ENCODE results near the gene BCAS1.

DNA sequence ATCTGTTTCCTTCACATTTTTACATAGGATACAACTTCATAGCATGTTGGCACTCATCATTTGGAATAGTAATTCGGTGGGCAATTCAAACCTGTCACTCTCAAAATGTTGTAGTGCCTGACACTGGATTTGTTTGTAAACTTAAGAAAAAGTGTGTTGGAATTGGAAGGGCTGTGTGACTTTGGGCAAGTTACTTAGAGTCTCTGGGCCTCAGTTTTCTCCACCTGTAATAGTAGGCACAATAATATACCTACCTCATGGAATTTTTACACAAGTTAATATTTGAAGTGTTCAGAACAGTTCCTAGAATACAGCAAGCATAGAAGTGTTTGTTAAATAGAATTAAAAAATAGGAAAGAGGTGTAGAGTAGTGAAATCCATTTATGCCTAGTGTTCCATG, 15.0 kb upstream of the BCAS1 start:
- TF ChIP-seq, protein P1, sequence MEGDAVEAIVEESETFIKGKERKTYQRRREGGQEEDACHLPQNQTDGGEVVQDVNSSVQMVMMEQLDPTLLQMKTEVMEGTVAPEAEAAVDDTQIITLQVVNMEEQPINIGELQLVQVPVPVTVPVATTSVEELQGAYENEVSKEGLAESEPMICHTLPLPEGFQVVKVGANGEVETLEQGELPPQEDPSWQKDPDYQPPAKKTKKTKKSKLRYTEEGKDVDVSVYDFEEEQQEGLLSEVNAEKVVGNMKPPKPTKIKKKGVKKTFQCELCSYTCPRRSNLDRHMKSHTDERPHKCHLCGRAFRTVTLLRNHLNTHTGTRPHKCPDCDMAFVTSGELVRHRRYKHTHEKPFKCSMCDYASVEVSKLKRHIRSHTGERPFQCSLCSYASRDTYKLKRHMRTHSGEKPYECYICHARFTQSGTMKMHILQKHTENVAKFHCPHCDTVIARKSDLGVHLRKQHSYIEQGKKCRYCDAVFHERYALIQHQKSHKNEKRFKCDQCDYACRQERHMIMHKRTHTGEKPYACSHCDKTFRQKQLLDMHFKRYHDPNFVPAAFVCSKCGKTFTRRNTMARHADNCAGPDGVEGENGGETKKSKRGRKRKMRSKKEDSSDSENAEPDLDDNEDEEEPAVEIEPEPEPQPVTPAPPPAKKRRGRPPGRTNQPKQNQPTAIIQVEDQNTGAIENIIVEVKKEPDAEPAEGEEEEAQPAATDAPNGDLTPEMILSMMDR (IDR thresholded peaks at IDR 0.05): no peak
- TF ChIP-seq RFX5 (IDR thresholded peaks at IDR 0.05; ENCODE audit: low read length): no peak
- TF ChIP-seq, protein P2, sequence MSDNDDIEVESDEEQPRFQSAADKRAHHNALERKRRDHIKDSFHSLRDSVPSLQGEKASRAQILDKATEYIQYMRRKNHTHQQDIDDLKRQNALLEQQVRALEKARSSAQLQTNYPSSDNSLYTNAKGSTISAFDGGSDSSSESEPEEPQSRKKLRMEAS (IDR thresholded peaks at IDR 0.05; ENCODE audit: low read depth): no peak
- TF ChIP-seq RAD21 (IDR thresholded peaks at IDR 0.05; ENCODE audit: low read length): no peak
- TF ChIP-seq, protein P3, sequence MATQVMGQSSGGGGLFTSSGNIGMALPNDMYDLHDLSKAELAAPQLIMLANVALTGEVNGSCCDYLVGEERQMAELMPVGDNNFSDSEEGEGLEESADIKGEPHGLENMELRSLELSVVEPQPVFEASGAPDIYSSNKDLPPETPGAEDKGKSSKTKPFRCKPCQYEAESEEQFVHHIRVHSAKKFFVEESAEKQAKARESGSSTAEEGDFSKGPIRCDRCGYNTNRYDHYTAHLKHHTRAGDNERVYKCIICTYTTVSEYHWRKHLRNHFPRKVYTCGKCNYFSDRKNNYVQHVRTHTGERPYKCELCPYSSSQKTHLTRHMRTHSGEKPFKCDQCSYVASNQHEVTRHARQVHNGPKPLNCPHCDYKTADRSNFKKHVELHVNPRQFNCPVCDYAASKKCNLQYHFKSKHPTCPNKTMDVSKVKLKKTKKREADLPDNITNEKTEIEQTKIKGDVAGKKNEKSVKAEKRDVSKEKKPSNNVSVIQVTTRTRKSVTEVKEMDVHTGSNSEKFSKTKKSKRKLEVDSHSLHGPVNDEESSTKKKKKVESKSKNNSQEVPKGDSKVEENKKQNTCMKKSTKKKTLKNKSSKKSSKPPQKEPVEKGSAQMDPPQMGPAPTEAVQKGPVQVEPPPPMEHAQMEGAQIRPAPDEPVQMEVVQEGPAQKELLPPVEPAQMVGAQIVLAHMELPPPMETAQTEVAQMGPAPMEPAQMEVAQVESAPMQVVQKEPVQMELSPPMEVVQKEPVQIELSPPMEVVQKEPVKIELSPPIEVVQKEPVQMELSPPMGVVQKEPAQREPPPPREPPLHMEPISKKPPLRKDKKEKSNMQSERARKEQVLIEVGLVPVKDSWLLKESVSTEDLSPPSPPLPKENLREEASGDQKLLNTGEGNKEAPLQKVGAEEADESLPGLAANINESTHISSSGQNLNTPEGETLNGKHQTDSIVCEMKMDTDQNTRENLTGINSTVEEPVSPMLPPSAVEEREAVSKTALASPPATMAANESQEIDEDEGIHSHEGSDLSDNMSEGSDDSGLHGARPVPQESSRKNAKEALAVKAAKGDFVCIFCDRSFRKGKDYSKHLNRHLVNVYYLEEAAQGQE (IDR thresholded peaks at IDR 0.05; ENCODE audit: low read depth, low read length): no peak
- no peak for TF ChIP-seq YY1 (IDR thresholded peaks at IDR 0.05; ENCODE audit: low read depth)
- no peak for TF ChIP-seq GABPA (IDR thresholded peaks at IDR 0.05; ENCODE audit: low read depth)

Data from SK-N-SH (cell line).